HG03442 (cell line): Measurements from ENCODE around the gene ABCD2.
"Not testable (repeated sequence)": the region's sequence is repeated elsewhere in the genome, so short reads cannot be mapped to it uniquely, and the experiment has no call there.

Experiments
- ATAC-seq: cut with Tn5 transposase; IDR thresholded peaks from one replicate; pipeline ENCODE4 v1.9.1; 2021; ENCODE audit warnings: mild to moderate bottlenecking, moderate library complexity; ENCODE audit not compliant: unreplicated experiment

Gene ABCD2

GRCh38 chr12:39544211-39544610 is 75.4 kb downstream of the ABCD2 start:
- ATAC-seq: not testable (repeated sequence)

- ATAC-seq: no peak
Measured at GRCh38 chr12:39541471-39541870, 78.1 kb downstream of the ABCD2 start.

DNA sequence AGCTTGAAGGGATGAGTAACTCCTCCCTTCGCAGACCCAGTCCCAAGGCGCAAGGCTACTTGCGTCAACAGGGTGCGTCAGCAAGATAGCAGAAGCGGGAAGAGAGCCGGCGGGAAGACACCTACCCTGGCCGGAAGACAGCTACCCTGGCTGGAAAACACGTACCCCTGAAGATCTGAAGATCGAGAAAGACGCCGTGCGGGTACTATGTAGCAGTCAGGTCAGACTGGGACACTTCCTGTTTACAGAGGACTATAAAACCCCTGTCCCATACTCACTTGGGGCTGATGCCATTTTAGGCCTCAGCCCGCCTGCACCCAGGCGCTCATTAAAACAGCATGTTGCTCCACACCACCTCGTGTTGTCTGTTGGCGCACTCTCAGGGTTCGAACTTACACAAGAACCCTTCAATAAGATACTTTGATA is 80.9 kb downstream of the ABCD2 start:
- ATAC-seq: no peak

DNA sequence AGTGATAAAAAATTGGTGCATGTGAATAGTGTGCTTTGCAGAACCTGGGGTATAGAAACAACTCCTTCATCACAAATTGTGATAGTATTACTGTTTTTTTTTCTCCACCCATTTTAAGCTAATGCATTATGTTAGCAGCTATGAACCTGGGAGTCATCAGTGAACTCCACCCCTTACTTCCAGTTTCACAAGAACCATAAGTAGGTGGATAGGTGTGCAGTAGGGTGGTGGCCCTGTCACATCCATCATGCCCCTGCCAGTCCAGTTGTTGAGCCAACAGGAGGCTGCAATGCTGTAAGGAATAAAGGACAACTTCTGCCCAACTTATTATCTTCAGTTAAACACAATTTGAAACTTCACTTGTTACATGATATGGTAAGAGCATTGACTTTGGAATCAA is 85.7 kb downstream of the ABCD2 start:
- no peak for ATAC-seq

- ATAC-seq: no peak
Measured at GRCh38 chr12:39532448-39532847, 87.2 kb downstream of the ABCD2 start.

GRCh38 chr12:39526974-39527373 is 92.6 kb downstream of the ABCD2 start:
- no peak for ATAC-seq

DNA sequence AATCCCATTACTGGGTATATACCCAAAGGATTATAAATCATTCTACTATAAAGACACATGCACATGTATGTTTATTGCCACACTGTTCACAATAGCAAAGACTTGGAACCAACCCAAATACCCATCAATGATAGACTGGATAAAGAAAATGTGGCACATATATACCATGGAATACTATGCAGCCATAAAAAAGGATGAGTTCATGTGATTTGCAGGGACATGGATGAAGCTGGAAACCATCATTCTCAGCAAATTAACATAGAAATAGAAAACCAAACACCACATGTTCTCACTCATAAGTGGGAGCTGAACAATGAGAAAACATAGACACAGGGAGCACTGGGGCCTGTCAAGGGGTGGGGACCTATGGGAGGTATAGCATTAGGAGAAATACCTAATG is 97.4 kb downstream of the ABCD2 start:
- ATAC-seq: not testable (repeated sequence)

DNA sequence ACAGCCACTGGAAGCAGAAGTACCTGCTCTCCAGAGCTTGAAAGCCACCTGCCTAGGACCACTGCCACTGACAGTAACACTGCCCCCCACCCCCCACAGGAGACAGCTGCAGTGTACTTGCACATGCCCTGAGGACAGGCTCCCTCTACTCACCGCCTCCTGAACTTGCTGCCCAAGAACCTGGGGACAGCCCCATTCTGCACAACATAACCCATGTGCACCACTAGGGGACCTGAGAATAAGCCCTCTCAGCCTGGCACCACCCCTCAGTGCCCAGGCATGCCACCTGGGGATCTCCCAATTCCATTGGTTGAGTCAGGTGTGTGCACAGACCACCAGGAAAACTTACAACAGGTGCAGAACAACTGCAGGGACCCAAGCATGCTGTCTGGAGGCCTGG is 109.6 kb downstream of the ABCD2 start:
- ATAC-seq: no peak

GRCh38 chr12:39505554-39505953 is 114.0 kb downstream of the ABCD2 start:
- no peak for ATAC-seq

DNA sequence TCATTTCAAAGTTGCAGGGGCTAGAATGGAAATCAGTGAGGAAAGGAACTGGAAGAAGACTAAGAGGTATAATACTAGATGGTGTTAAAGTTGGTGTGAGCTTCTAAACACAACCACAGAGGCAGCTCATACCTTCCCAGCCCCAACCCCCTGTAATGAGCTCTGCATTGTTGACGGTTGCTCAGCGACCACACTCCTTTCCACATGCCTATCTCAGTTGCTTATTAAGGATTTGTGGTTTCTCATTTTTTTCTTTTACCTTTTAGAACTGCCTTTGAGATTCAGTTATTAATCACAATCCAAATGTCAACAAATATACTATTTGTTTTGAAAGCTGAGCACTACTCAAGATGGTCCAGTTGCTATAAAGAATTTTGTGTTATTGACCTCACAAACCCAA is 114.6 kb downstream of the ABCD2 start:
- ATAC-seq: no peak

- no peak for ATAC-seq
Measured at GRCh38 chr12:39503439-39503838, 116.2 kb downstream of the ABCD2 start.

GRCh38 chr12:39502726-39503125 is 116.9 kb downstream of the ABCD2 start:
- ATAC-seq: no peak
